Upper lobe of left lung (tissue), 4 donors: ENCODE data around the gene STOX1.

Source experiments
- CTCF ChIP-seq, 6 experiments: fragments of 450-650 bp in 4 of 6; fragments of 200-600 bp in 2 of 6; sonication (generic) in 2 of 6; IDR thresholded peaks; one replicate each; pipeline ENCODE4 v1.5.1; 2016 to 2019; ENCODE audit warnings: antibody characterized with exemption in 6 of 6
- POLR2AphosphoS5 ChIP-seq, 2 donors: sonication (generic); formaldehyde crosslinking; IDR thresholded peaks; one replicate each; pipeline ENCODE4 v1.5.1; 2017; ENCODE audit warnings: antibody characterized with exemption in 2 of 2

GRCh38 chr10:68870545-68871104 lies 43.3 kb downstream of the STOX1 start:
- TF ChIP-seq CTCF (IDR thresholded peaks at IDR 0.05) (no peak), POLR2AphosphoS5 (IDR thresholded peaks at IDR 0.05) (no peak)
